Fibroblast of lung (primary cell): ENCODE results near the gene NEK6. TPM values are rescaled to one million over a fixed set of nuclear protein-coding genes. Genes with fewer than 3 reads are reported as not detected.

Source experiments
- DNase-seq, 2 donors: peaks; one replicate each; pipeline versions ENCODE4 v3.0.0 to v3.0.0-alpha.2; 2010; ENCODE audit warnings: low read depth in 2 of 2
- H2AFZ ChIP-seq: 2 replicates; pipeline ENCODE4 v1.5.1; 2012; ENCODE audit warnings: low read length, control low read depth, inconsistent platforms
- H3K27ac ChIP-seq: 2 replicates; pipeline ENCODE4 v1.5.1; 2011; ENCODE audit warnings: low read length, control low read depth; ENCODE audit not compliant: insufficient read depth
- H3K27me3 ChIP-seq: 2 replicates; pipeline ENCODE4 v1.5.1; 2011; ENCODE audit warnings: mild to moderate bottlenecking, low read length; ENCODE audit not compliant: control insufficient read depth, insufficient read depth
- H3K36me3 ChIP-seq: 2 replicates; pipeline ENCODE4 v1.5.1; 2011; ENCODE audit warnings: low read length; ENCODE audit not compliant: control insufficient read depth, insufficient read depth
- H3K4me1 ChIP-seq: 2 replicates; pipeline ENCODE4 v1.5.1; 2011; ENCODE audit warnings: low read length; ENCODE audit not compliant: control insufficient read depth, insufficient read depth; ENCODE audit errors: extremely low read depth
- H3K4me2 ChIP-seq: 2 replicates; pipeline ENCODE4 v1.5.1; 2011; ENCODE audit warnings: low read length, control low read depth; ENCODE audit not compliant: insufficient read depth; ENCODE audit errors: extremely low read depth
- H3K4me3 ChIP-seq, 4 experiments: fragments of 200-600 bp in 1 of 4; sonication (generic) in 1 of 4; replicated peaks in 1 of 4; 2 replicates each; pipeline ENCODE4 v1.5.1; 2011 to 2016; ENCODE audit warnings: low read length in 4 of 4, low read depth in 3 of 4, mild to moderate bottlenecking in 3 of 4, control low read depth in 2 of 4, inconsistent platforms in 1 of 4, mixed read lengths in 1 of 4; ENCODE audit not compliant: insufficient read depth in 1 of 4; ENCODE audit errors: control extremely low read depth in 1 of 4
- H3K79me2 ChIP-seq: 2 replicates; pipeline ENCODE4 v1.5.1; 2012; ENCODE audit warnings: mild to moderate bottlenecking, low read length, inconsistent platforms; ENCODE audit not compliant: control insufficient read depth, insufficient read depth
- H3K9ac ChIP-seq: 2 replicates; pipeline ENCODE4 v1.5.1; 2011; ENCODE audit warnings: mild to moderate bottlenecking, low read length, control low read depth; ENCODE audit not compliant: insufficient read depth
- H3K9me3 ChIP-seq: 2 replicates; pipeline ENCODE4 v1.5.1; 2012; ENCODE audit warnings: low read depth, low read length; ENCODE audit not compliant: control insufficient read depth, insufficient read depth
- H4K20me1 ChIP-seq: 2 replicates; pipeline ENCODE4 v1.5.1; 2011; ENCODE audit warnings: low read length; ENCODE audit not compliant: control insufficient read depth, insufficient read depth; ENCODE audit errors: extremely low read depth
- CTCF ChIP-seq, 2 donors: IDR thresholded peaks in 1 of 2; conservative IDR thresholded peaks in 1 of 2; 1 replicate in 1 of 2; 2 replicates in 1 of 2; pipeline ENCODE4 v1.5.1; 2011 to 2012; ENCODE audit warnings: low read length in 2 of 2, control low read depth in 1 of 2, inconsistent platforms in 1 of 2, low read depth in 1 of 2, mild to moderate bottlenecking in 1 of 2
- EZH2 ChIP-seq: IDR thresholded peaks from 2 replicates; pipeline ENCODE4 v1.5.1; 2012; ENCODE audit warnings: low read length, control low read depth, mild to moderate bottlenecking; ENCODE audit errors: missing control alignments
- polyA plus RNA-seq, 2 donors: library from polyadenylated mRNA; depleted of rRNA in 1 of 2; stranded (reverse) in 1 of 2; unstranded in 1 of 2; fragments of >200 nt; gene quantifications; 2 replicates each; pipeline ENCODE4 v1.2.1, GENCODE V29; 2011 to 2012; ENCODE audit warnings: missing spikeins in 1 of 2
- total RNA-seq: library from RNA; depleted of rRNA; stranded (reverse); fragments of >200 nt; gene quantifications from 2 replicates; pipeline ENCODE4 v1.2.1, GENCODE V29; 2014

The NEK6 gene
- total and polyA plus RNA-seq, 2 donors (not counting 1 experiment from before 2014, with no cell fraction given): 71.2 to 71.4 TPM

DNA sequence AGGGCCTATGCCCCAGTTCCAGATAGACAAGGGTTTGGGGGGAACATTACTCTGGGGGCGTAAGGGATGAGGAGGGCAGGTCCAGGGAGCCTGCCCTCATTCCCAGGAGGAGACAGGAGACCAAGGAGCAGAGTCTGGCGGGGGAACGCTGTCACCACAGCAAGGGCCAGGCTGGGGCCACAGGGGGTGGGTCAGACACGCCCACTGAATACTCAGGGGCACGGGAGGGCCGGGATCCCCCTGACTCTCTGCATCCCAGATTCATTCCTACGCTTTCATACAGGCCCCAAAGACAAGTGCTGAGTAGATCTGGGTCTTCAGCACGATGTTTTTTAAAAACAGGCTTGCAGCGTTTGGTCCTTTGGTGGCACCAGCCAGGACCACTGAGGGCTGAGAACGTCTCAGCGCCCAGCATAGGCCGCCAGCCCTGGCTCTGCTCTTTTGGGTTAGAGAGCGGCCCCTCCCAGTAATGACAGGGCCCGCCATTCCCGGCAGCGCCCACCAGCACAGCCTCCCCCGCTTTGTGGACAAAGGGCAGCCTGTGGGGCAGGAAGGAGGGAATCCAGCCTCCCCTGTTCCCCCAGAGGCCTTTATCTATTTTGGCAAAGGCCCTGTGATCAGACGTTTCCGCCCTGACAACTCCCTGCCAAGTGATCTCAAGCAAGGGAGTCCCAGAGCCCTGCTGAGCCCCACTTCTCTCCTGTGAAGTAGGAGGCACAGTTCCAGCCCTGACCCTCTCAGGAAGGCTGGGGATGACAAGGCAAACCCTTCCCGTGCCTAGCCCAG lies 24.9 kb downstream of the NEK6 start:
- Histone ChIP-seq H4K20me1 (no peaks in the 10 kb centered on the region), H3K4me3 (no peak overlapping the region)

GRCh38 chr9:124283228-124283814 lies 25.6 kb downstream of the NEK6 start:
- no peak overlapping the region for H2AFZ ChIP-seq
- DNase-seq: no peak
- peaks cover 83% of the 10 kb centered on the region for H3K79me2 ChIP-seq
- no peaks in the 10 kb centered on the region for H3K9me3 ChIP-seq
- no peaks in the 10 kb centered on the region for H3K27me3 ChIP-seq
- TF ChIP-seq EZH2 (no peak), CTCF (conservative IDR thresholded peaks at IDR 0.05 in 1 of 2, IDR thresholded peaks at IDR 0.05 in 1 of 2; ENCODE audit: low read depth in 1 of 2, low read length in 2 of 2) (no peak)
- H3K27ac ChIP-seq: peak overlapping the region; percentile 94
- H3K9ac ChIP-seq: peak overlapping the region; percentile 36
- no peak overlapping the region for H3K4me3 ChIP-seq
- no peaks in the 10 kb centered on the region for H4K20me1 ChIP-seq
- peaks cover 59% of the 10 kb centered on the region for H3K4me1 ChIP-seq
- no peak overlapping the region for H3K4me2 ChIP-seq
- peaks cover 3% of the 10 kb centered on the region for H3K36me3 ChIP-seq

More for the DNA sequence above, 24.9 kb downstream of the NEK6 start:
- Histone ChIP-seq H3K4me1 (peaks cover 55% of the 10 kb centered on the region), H3K27me3 (no peaks in the 10 kb centered on the region), H3K36me3 (peaks cover 5% of the 10 kb centered on the region), H3K79me2 (peaks cover 83% of the 10 kb centered on the region), H2AFZ (no peak overlapping the region), H3K9me3 (no peaks in the 10 kb centered on the region), H3K9ac (peak overlapping the region; percentile 47), H3K27ac (peak overlapping the region; percentile 94), H3K4me2 (peak overlapping the region; percentile 16)
- DNase-seq: peak; percentile 81 to 89
- TF ChIP-seq CTCF (conservative IDR thresholded peaks at IDR 0.05 in 1 of 2, IDR thresholded peaks at IDR 0.05 in 1 of 2; ENCODE audit: low read depth in 1 of 2, low read length in 2 of 2): no peak
- TF ChIP-seq EZH2: no peak

GRCh38 chr9:124284237-124284831 lies 26.6 kb downstream of the NEK6 start:
- Histone ChIP-seq H3K9ac (peak overlapping the region; percentile 32), H3K4me2 (peak overlapping the region; percentile 21), H3K27ac (peak overlapping the region; percentile 94), H4K20me1 (no peaks in the 10 kb centered on the region), H3K9me3 (no peaks in the 10 kb centered on the region), H2AFZ (no peak overlapping the region), H3K79me2 (peaks cover 84% of the 10 kb centered on the region), H3K4me1 (peaks cover 62% of the 10 kb centered on the region), H3K36me3 (peaks cover 3% of the 10 kb centered on the region), H3K4me3 (no peak overlapping the region), H3K27me3 (no peaks in the 10 kb centered on the region)
- TF ChIP-seq CTCF (conservative IDR thresholded peaks at IDR 0.05 in 1 of 2, IDR thresholded peaks at IDR 0.05 in 1 of 2; ENCODE audit: low read depth in 1 of 2, low read length in 2 of 2) (peak in 1 of 2 donors; percentile 10), EZH2 (no peak)
- peak; percentile 66 to 71 for DNase-seq
